Uterus (tissue), 2 donors: ENCODE measurements around the gene PSMD2.

Experiments used
- CTCF ChIP-seq, 4 experiments: fragments of 200-600 bp in 2 of 4; fragments of 450-650 bp in 2 of 4; sonication (generic) in 2 of 4; IDR thresholded peaks; one replicate each; pipeline ENCODE4 v1.5.1; 2016 to 2019; ENCODE audit warnings: antibody characterized with exemption in 4 of 4, mild to moderate bottlenecking in 2 of 4, moderate library complexity in 1 of 4
- POLR2A ChIP-seq, 2 donors: fragments of 450-650 bp; IDR thresholded peaks; one replicate each; pipeline ENCODE4 v1.6.1; 2016; ENCODE audit warnings: antibody characterized with exemption in 2 of 2, mild to moderate bottlenecking in 1 of 2, moderate library complexity in 1 of 2

DNA sequence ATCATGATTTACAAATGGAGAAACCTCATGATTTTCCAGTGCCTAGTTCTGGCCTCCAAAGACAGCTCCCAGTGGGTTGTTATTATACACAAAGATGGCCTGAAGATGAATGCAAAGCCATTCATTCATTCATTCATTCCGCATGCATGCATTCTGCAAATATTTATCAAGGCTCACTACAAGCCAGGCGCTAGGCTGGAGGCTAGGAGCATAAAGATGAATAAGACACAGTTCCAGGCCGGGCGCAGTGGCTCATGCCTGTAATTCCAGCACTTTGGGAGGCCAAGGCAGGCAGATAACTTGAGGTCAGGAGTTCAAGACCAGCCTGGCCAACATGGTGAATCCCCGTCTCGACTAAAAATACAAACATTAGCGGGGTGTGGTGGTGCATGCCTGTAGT is 2.4 kb upstream of the PSMD2 start:
- TF ChIP-seq CTCF (IDR thresholded peaks at IDR 0.05) (no peak), POLR2A (IDR thresholded peaks at IDR 0.05) (no peak)
